GM12892 (cell line): ENCODE data around the gene CCT5.

Experiments
- POLR2A ChIP-seq: IDR thresholded peaks from 2 replicates; pipeline ENCODE4 v1.6.1; 2011; ENCODE audit warnings: low read depth, low read length, control low read depth
- TAF1 ChIP-seq: IDR thresholded peaks from 2 replicates; pipeline ENCODE4 v1.6.1; 2011; ENCODE audit warnings: low read depth, mild to moderate bottlenecking, control low read depth, low read length, borderline replicate concordance

DNA sequence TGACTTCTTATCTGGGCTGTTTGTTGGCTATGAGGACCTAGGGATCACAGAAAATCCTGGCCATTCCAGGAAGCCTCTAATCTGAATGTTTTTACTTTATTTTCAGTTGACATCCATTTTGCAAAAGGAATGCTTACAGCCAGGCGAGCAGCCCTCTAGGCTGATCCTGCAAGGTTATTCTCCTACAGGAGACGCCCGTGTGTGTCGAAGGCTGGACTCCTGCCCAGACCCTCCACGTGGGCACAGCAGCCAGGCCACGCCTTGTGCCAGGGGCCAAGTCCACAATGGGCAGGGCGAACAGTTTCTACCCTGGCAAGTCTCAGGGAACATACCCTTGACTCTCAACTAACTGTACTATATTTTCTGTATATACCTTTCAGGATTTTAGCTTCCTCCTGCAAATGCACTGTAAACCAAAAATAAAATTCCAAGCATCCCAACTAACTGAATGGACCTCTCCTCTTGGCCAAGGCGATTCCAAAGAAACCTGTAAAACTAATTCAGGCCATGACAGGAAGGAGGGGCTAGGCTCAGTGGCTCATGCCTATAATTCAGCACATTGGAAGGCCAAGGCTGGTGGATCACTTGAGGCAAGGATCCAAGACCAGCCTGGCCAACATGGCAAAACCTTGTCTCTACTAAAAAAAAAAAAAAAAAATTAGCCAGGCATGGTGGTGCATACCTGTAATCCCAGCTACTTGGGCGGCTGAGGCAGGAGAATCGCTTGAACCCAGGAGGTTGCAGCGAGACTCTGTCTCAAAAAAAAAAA is 51.9 kb downstream of the CCT5 start:
- TF ChIP-seq POLR2A (no peak), TAF1 (no peak)
